Large intestine (tissue), 3 donors: ENCODE results near the gene TES. TPM values are rescaled to one million over a fixed set of nuclear protein-coding genes. Genes with fewer than 3 reads are reported as not detected.
A peak's percentile ranks its signal among the peaks of the same experiment; 100 is the strongest.

Experiments
- DNase-seq, 2 donors: peaks; one replicate each; pipeline versions ENCODE4 v3.0.0 to v3.0.0-alpha.2; 2013
- H3K27ac ChIP-seq: one replicate; pipeline ENCODE4 v1.5.1; 2013; ENCODE audit warnings: low read length
- H3K27me3 ChIP-seq: 2 replicates; pipeline ENCODE4 v1.6.1; 2013; ENCODE audit warnings: low read length; ENCODE audit not compliant: control insufficient read depth, insufficient read depth
- H3K36me3 ChIP-seq: 2 replicates; pipeline ENCODE4 v1.6.1; 2013; ENCODE audit warnings: low read length; ENCODE audit not compliant: control insufficient read depth, insufficient read depth
- H3K4me1 ChIP-seq: one replicate; pipeline ENCODE4 v1.6.1; 2013; ENCODE audit warnings: low read length; ENCODE audit not compliant: control insufficient read depth, insufficient read depth
- H3K4me3 ChIP-seq: one replicate; pipeline ENCODE4 v1.5.1; 2013; ENCODE audit warnings: low read length
- H3K9me3 ChIP-seq: one replicate; pipeline ENCODE4 v1.6.1; 2013; ENCODE audit warnings: mild to moderate bottlenecking, low read depth, low read length, moderate library complexity; ENCODE audit not compliant: control insufficient read depth
- WGBS: methylation state at CpG from one replicate; pipeline ENCODE4 v1.1.5; 2013; ENCODE audit warnings: low lambda C conversion rate; ENCODE audit not compliant: insufficient coverage; 5-methylcytosine and 5-hydroxymethylcytosine counted together
- polyA plus RNA-seq: library from polyadenylated mRNA; unstranded; fragments of 120-200 nt; gene quantifications from one replicate; pipeline ENCODE4 v1.2.1, GENCODE V29; 2013

The TES gene
- polyA plus RNA-seq, 1 donor: 66.4 TPM

- DNase-seq: no peak
- Histone ChIP-seq H3K4me3 (no peak overlapping the region), H3K27ac (no peak overlapping the region), H3K4me1 (no peaks in the 10 kb centered on the region), H3K9me3 (peaks cover 2% of the 10 kb centered on the region), H3K27me3 (no peaks in the 10 kb centered on the region), H3K36me3 (peaks cover 6% of the 10 kb centered on the region)
- WGBS: 79% methylated on average over 3 of the region's 5 CpGs
Observed at GRCh38 chr7:116259156-116259870, 49.0 kb downstream of the TES start.

- no peak overlapping the region for H3K27ac ChIP-seq
- H3K4me1 ChIP-seq: no peaks in the 10 kb centered on the region
- H3K9me3 ChIP-seq: peaks cover 2% of the 10 kb centered on the region
- peaks cover 6% of the 10 kb centered on the region for H3K36me3 ChIP-seq
- 100% methylated on average over 2 of the region's 5 CpGs for WGBS
- H3K27me3 ChIP-seq: no peaks in the 10 kb centered on the region
- H3K4me3 ChIP-seq: no peak overlapping the region
- no peak for DNase-seq
Observed at GRCh38 chr7:116259871-116260440, 49.6 kb downstream of the TES start.

DNA sequence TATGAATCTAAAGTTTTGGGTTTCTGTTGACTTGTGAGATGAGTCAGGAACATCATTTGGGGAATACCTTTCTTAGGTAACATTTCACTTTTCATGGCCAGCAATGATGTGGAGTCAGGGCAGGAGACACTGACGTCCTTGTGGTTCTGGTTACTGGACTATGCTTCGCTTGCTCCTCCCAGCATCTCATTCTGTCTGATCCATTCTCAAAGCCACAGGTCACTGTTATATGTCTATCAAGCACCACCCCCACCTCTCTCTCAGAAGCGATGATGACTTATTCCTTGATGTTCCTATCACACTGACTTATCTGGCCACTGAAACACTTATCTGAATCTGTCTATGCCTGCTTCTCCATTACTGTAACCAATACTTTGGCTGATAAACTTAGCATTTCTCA is 51.6 kb downstream of the TES start:
- H3K27me3 ChIP-seq: no peaks in the 10 kb centered on the region
- peaks cover 6% of the 10 kb centered on the region for H3K36me3 ChIP-seq
- DNase-seq: no peak
- H3K27ac ChIP-seq: no peak overlapping the region
- no peak overlapping the region for H3K4me3 ChIP-seq
- H3K9me3 ChIP-seq: peaks cover 2% of the 10 kb centered on the region
- no CpG with 5 or more reads among the region's 3 CpGs for WGBS
- H3K4me1 ChIP-seq: no peaks in the 10 kb centered on the region

- no peaks in the 10 kb centered on the region for H3K36me3 ChIP-seq
- no peak overlapping the region for H3K27ac ChIP-seq
- DNase-seq: no peak
- WGBS: 100% methylated on average over 1 of the region's 3 CpGs
- H3K9me3 ChIP-seq: peaks cover 2% of the 10 kb centered on the region
- H3K27me3 ChIP-seq: no peaks in the 10 kb centered on the region
- no peak overlapping the region for H3K4me3 ChIP-seq
- peaks cover 4% of the 10 kb centered on the region for H3K4me1 ChIP-seq
Observed at GRCh38 chr7:116265881-116266280, 55.5 kb downstream of the TES start.

GRCh38 chr7:116269466-116269865 is 59.1 kb downstream of the TES start:
- Histone ChIP-seq H3K27ac (no peak overlapping the region), H3K36me3 (no peaks in the 10 kb centered on the region), H3K4me1 (peaks cover 4% of the 10 kb centered on the region), H3K9me3 (no peaks in the 10 kb centered on the region), H3K27me3 (no peaks in the 10 kb centered on the region), H3K4me3 (no peak overlapping the region)
- peak in 1 of 2 donors; percentile 52 for DNase-seq
- no CpG with 5 or more reads among the region's 4 CpGs for WGBS

- no peaks in the 10 kb centered on the region for H3K9me3 ChIP-seq
- no peaks in the 10 kb centered on the region for H3K36me3 ChIP-seq
- DNase-seq: no peak
- peaks cover 4% of the 10 kb centered on the region for H3K4me1 ChIP-seq
- peak overlapping the region; percentile 18 for H3K27ac ChIP-seq
- H3K4me3 ChIP-seq: no peak overlapping the region
- WGBS: no CpG with 5 or more reads among the region's 5 CpGs
- H3K27me3 ChIP-seq: no peaks in the 10 kb centered on the region
Observed at GRCh38 chr7:116271161-116271913, 61.0 kb downstream of the TES start.

DNA sequence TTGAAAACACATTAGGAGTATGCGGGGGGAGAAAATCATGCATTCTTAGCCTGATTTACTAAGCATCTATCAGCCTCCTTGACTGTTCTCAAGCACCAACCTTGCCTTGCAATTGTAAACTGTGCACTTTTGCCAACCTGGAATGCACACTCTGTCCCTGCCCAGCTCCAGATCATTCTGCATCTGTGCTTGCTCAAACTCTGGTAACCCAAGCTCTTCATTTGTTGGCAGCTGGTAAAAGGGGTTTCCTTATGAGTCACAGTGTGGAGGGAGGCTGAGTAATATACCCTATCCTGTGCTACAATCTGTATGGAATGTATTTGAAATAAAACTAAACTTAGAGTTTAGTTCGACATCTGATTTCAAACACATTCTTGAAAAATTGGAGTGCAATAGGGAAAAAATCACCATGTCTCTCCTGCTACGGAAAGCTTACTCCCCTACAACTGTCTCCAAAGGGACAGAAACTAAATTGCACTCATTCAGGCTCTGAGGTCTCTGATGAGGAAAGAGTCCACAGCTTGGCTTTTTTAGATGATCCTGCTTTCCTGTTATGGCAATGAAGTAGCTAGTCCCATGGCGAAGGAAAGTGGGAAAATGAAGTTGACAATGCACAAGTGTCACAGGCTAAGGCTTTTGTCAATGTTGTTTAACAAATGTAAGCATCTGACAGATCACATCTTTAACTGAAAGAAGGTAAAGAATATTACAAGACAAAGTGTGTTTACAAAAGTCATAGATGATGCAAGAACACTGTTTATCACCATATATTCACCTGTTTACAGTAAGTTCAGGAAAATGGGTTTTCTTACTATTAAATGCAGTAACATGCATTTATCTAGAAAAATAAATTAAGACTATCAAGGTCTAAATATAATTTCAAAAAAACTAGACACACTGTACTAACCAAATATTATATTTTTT is 61.9 kb downstream of the TES start:
- Histone ChIP-seq H3K36me3 (no peaks in the 10 kb centered on the region), H3K4me3 (no peak overlapping the region), H3K9me3 (no peaks in the 10 kb centered on the region), H3K27ac (no peak overlapping the region), H3K4me1 (peaks cover 4% of the 10 kb centered on the region), H3K27me3 (no peaks in the 10 kb centered on the region)
- WGBS: 100% methylated on average over 1 of the region's 4 CpGs
- DNase-seq: peak; percentile 16 to 36

DNA sequence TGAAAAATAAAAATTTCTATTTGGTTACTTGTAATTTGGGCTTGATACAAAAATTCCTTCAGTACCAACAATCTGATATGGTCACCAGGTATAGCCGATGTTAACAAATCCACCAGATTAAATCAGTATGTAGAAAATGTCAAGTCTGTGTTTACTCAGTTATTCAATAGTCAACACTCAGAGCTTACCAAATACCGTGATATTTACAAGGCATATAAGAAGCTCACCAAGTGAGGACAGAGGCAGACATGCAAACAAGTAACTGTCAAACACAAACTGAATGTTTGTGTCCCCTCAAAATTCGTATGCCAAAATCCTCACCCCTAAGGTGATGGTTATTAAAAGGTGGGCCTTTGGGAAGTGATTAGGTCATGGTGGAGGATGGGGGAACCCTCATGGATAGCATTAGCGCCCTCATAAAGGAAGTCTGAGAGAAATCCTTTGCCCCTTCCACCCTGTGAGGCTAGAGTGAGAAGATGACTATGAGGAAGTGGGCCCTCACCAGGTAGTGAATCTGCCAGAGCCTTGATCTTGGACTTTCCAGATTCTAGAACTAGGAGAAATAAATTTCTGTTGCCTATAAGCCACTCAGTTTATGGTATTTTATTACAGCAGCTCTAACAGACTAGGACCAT is 63.1 kb downstream of the TES start:
- H3K27ac ChIP-seq: no peak overlapping the region
- no peaks in the 10 kb centered on the region for H3K27me3 ChIP-seq
- no peaks in the 10 kb centered on the region for H3K36me3 ChIP-seq
- 0% methylated on average over 1 of the region's 4 CpGs for WGBS
- H3K4me1 ChIP-seq: peaks cover 4% of the 10 kb centered on the region
- no peaks in the 10 kb centered on the region for H3K9me3 ChIP-seq
- no peak for DNase-seq
- H3K4me3 ChIP-seq: no peak overlapping the region

DNA sequence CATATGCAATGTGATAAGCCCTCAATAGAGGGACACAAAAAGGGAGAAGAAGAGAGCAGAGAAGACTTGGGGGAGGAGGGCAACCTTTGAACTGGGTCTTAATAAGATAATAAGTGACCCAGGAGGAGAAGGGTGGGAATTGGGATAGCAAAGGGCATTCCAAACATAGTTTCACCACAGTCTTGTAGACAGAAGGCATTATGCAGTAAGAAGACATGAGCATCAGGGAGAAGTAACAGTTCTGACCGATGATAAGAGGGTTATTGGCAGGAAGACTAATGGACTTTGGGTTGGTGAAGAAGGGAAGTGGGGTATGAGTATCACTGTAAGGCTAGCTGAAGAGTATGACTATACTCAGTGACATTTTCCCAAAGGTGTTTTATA is 63.6 kb downstream of the TES start:
- Histone ChIP-seq H3K27ac (no peak overlapping the region), H3K36me3 (no peaks in the 10 kb centered on the region), H3K27me3 (no peaks in the 10 kb centered on the region), H3K4me3 (no peak overlapping the region), H3K9me3 (no peaks in the 10 kb centered on the region), H3K4me1 (peaks cover 4% of the 10 kb centered on the region)
- WGBS: no CpG with 5 or more reads among the region's 1 CpG
- DNase-seq: no peak

GRCh38 chr7:116277070-116277469 is 66.7 kb downstream of the TES start:
- no peak overlapping the region for H3K4me3 ChIP-seq

More at GRCh38 chr7:116277070-116277469, 66.7 kb downstream of the TES start:
- Histone ChIP-seq H3K36me3 (no peaks in the 10 kb centered on the region), H3K4me1 (no peaks in the 10 kb centered on the region), H3K9me3 (no peaks in the 10 kb centered on the region), H3K27me3 (no peaks in the 10 kb centered on the region), H3K27ac (no peak overlapping the region)
- DNase-seq: no peak
